GM06990 (cell line): ENCODE data around the gene MYH13.

Source experiments
- DNase-seq: peaks from one replicate; pipeline ENCODE4 v3.0.0-alpha.2; 2011; ENCODE audit not compliant: insufficient read length; ENCODE audit errors: extremely low read depth
- H3K27me3 ChIP-seq: replicated peaks from 2 replicates; pipeline ENCODE4 v1.6.0; 2011; ENCODE audit warnings: low read length; ENCODE audit not compliant: control insufficient read depth, insufficient read depth
- H3K36me3 ChIP-seq: 2 replicates; pipeline ENCODE4 v1.5.1; 2011; ENCODE audit warnings: low read length; ENCODE audit not compliant: control insufficient read depth, insufficient read depth
- H3K4me3 ChIP-seq: replicated peaks from 2 replicates; pipeline ENCODE4 v1.5.1; 2011; ENCODE audit warnings: low read depth, mild to moderate bottlenecking, control low read depth, low read length
- CTCF ChIP-seq: IDR thresholded peaks from 2 replicates; pipeline ENCODE4 v1.5.1; 2011; ENCODE audit warnings: low read length, control low read depth, mild to moderate bottlenecking, inconsistent platforms; ENCODE audit not compliant: insufficient read depth, poor library complexity, severe bottlenecking

MYH13 gene

GRCh38 chr17:10323812-10324610 is 48.8 kb downstream of the MYH13 start:
- Histone ChIP-seq H3K4me3 (no peak overlapping the region), H3K36me3 (no peaks in the 10 kb centered on the region), H3K27me3 (no peaks in the 10 kb centered on the region; the same call in 1 of the 2 replicates)
- no peak for TF ChIP-seq CTCF
- DNase-seq = no peak

- no peaks in the 10 kb centered on the region for H3K27me3 ChIP-seq
- TF ChIP-seq CTCF = no peak
- H3K4me3 ChIP-seq = no peak overlapping the region
- no peak for DNase-seq
- H3K36me3 ChIP-seq = no peaks in the 10 kb centered on the region
Measured at GRCh38 chr17:10318535-10318934, 54.3 kb downstream of the MYH13 start.

GRCh38 chr17:10317543-10317834 is 55.3 kb downstream of the MYH13 start:
- Histone ChIP-seq H3K4me3 (no peak overlapping the region), H3K36me3 (no peaks in the 10 kb centered on the region), H3K27me3 (no peaks in the 10 kb centered on the region)
- DNase-seq = no peak
- no peak for TF ChIP-seq CTCF

GRCh38 chr17:10316801-10317542 is 55.8 kb downstream of the MYH13 start:
- peak; percentile 21 for DNase-seq

GRCh38 chr17:10314329-10314728 is 58.5 kb downstream of the MYH13 start:
- no peak for DNase-seq
- Histone ChIP-seq H3K27me3 (no peaks in the 10 kb centered on the region), H3K36me3 (no peaks in the 10 kb centered on the region), H3K4me3 (no peak overlapping the region)
- no peak for TF ChIP-seq CTCF

More at GRCh38 chr17:10316801-10317542, 55.8 kb downstream of the MYH13 start:
- H3K36me3 ChIP-seq = no peaks in the 10 kb centered on the region
- no peaks in the 10 kb centered on the region for H3K27me3 ChIP-seq
- TF ChIP-seq CTCF = peak; percentile 74
- H3K4me3 ChIP-seq = no peak overlapping the region
